LNCAP (cell line): ENCODE measurements around the gene CACNG8.

ENCODE experiments used
- TF ChIP-seq, protein P1 (sequence below): fragments of 450-650 bp; IDR thresholded peaks from 2 replicates; pipeline ENCODE4 v1.5.1; 2017; ENCODE audit warnings: mild to moderate bottlenecking

Gene CACNG8

DNA sequence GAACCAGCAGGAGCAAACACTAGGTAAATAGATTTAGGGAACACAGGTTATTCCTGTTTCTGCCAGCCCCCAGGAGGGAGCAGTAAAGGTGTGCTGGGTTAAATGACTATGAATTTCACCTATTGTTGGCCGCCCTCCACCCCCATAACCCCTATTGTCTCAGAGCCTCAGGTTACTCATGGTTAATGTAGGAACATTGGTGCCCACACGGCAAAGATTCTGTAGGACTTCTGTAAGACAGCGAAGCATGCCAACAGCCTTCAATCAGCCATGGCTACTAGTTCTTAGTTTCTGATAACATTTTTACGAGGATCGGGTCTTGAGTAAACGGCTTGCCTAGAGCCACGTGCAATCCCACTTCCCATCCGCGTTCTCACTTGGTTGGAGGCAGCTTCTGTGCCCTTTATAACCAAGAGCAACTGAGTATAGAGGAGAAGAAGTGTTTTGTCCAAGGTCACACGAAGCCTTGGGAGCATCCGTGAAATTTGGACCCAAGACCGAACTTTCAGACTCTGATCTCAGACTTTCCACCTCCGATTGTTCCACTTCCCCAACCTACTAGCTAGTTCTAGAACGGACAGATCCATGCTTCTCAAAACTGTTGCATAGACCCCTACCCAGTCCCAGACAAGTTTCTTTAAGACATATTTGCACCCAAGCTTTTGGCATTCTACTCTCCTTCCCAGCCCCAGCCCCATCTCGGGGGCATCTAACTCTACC, 5.1 kb upstream of the CACNG8 start:
- TF ChIP-seq, protein P1, sequence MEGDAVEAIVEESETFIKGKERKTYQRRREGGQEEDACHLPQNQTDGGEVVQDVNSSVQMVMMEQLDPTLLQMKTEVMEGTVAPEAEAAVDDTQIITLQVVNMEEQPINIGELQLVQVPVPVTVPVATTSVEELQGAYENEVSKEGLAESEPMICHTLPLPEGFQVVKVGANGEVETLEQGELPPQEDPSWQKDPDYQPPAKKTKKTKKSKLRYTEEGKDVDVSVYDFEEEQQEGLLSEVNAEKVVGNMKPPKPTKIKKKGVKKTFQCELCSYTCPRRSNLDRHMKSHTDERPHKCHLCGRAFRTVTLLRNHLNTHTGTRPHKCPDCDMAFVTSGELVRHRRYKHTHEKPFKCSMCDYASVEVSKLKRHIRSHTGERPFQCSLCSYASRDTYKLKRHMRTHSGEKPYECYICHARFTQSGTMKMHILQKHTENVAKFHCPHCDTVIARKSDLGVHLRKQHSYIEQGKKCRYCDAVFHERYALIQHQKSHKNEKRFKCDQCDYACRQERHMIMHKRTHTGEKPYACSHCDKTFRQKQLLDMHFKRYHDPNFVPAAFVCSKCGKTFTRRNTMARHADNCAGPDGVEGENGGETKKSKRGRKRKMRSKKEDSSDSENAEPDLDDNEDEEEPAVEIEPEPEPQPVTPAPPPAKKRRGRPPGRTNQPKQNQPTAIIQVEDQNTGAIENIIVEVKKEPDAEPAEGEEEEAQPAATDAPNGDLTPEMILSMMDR, result no peak

DNA sequence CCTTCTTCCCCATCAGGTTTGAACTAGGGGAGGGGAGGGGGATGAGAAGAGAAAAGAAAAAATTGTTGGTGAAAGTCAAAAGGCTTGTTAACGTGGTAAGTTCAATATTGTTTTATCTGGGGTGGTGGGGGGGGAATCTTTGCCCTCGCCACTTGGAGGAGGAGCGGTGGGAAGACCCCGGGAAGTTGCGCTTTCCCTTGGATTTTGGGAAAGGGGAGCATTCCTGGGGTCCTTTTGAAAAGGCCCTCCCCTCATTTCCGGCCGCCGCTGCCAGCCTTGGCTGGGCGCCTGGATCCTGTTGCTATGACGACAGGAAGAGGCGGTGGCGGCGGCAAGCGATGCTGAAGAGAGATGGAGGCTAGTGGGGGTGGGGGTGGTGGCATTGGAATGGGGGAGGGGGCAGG, 4.6 kb upstream of the CACNG8 start:
- TF ChIP-seq, protein P1, result no peak

DNA sequence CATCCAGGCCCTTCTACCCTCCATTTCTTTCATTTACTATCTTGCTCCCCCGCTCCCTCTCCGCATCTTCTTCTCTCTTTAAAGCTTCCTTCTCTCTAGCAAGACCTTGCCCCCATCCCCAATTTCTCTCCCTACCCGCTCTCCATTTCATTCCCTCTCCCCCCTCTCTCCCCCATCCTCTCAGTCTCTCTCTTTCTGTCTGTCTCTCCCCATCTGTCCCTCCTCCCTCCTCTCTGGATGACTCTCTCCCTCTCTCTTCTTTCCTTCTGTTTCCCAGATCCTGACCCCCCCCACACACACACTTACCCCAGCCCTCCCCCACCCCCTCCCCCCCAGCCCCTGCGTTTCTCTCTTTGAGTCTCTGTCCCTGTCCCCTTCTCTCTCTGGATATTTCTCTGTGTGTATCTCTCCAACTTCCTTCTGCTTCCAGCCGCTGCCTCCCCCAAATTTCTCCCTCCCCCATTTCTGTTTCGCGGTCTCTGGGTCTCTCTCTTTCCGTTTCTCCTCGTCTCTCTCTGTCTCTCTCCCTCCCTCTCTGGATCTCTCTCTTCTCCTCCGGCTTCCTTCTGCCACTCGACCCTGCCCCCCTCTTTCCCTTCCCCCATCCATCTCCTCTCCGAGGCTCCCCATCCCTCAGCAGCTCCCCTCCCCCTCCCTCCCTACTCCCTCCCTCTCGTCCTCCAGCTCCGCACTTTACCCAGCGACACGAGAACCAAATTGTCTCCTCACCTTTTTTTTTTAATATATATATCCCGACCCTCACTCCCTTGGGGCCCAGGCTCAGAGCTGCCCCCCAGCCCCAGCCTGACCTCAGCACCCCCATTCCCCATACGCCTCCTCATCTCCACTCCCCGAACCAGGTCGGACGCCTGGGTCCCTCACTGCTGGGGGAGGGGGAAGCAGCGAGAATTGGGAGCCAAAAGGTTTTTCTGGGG, 3.6 kb upstream of the CACNG8 start:
- TF ChIP-seq, protein P1, result no peak

DNA sequence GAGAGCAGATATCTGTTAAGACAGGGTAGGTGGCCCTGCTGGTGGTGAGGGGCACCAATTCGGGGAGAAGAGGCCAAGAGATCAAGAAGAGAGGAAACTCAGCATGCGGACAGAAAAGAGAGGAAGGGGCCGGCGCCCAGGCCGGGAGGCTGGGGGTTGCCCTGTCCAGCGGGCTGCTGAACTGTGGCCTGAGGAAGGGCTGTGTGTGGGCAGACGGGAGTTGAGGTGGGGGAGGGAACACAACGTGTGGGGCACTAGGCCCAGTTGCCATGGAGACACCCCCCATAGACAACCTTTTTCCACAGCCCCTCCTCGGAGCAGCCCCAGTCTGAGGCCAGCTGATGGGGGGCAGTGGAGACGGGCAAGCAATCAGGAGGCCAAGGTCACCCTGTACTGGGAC, 2.5 kb upstream of the CACNG8 start:
- TF ChIP-seq, protein P1, result no peak

DNA sequence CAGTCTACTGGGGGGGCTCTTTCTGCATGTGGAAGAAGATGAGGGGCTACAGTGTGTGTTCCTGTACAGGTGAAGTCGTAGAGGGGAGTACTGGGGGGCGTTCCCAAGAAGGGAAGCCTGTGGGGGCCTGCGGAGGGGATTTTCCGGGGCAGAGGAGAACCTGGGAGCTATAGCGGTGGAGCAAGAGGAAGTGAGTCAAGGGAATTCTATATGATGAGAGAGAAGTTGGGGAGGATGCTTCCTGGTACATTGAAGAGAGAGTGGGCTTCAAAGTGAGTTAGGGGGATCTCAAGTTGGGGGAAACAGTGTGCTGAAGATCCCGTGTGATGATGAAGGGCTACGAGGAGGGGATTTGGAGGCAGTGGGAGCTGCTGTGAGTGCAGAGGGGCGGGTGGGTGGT, 1.9 kb upstream of the CACNG8 start:
- TF ChIP-seq, protein P1, result no peak

DNA sequence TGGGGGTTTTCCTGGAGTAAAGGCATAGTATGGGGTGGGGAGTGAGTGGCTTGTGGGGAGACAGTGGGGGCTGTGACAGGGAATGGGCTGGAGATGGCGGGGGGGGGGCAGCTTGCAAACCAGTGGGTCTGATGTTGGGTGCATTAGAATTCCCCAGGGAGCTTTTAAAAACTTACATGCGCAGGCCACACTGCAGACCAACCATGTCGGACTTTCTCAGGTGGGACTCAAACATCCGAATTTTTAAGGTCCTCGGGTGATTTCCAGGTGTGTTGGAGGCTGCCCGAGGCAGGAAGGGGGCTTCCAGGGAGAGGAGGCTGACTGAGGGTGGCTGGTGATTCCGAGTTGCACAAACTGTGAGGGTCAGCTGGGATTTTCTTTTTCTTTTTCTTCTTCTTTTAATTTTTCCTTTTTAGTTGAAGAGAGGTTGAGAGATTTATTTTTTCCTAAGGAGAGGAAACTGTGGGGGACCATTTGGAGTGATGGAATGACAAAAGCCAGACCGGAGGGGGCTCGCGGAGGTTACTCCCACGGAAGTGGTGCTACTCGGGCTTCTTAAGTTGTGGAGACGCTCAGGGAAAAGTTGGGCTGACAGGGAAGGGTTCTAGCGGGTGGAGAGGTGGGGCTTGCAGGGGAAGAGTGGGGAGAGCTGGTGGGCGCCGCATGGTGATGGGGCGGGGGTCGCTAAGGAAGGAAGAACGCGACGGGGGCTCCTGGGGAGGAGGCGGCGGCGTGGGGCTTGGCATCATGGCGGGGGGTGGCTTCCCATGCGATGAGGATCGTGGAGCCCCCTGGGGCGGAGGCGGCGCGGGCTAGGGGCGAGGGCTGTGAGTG, 997 bp upstream of the CACNG8 start:
- TF ChIP-seq, protein P1, result no peak

DNA sequence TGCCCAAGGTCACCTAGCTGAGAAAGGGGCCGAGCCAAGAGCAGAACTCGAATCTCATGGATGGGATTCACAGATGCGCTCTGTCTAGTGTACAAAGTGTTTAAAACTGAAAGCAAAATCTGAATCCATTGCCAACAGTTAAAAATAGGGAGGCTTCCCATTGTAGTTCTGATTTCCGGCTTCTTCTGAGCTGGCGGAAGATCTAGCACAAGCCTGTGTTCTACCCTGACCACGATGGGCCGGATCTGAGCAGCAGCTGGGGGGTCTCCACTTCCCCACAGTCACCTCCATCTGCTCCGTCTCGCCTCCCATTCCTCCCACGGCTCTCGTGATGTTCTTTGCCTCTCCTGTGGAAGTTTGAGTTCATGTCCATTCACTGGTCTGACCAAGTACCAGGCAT, 2.4 kb downstream of the CACNG8 start:
- TF ChIP-seq, protein P1, result no peak
